NCI-H526 (cell line): Measurements from ENCODE around the gene RAD51B.

Experiments used
- DNase-seq, 2 experiments: peaks; one replicate each; lab custom pipeline; 2025; lab: John Stamatoyannopoulos, UW

The RAD51B gene

GRCh38 chr14:68390741-68391140, 571.2 kb downstream of the RAD51B start:
- no peak for DNase-seq

GRCh38 chr14:68391311-68392014, 571.9 kb downstream of the RAD51B start:
- no peak for DNase-seq

GRCh38 chr14:68392393-68393141, 573.0 kb downstream of the RAD51B start:
- no peak for DNase-seq

DNA sequence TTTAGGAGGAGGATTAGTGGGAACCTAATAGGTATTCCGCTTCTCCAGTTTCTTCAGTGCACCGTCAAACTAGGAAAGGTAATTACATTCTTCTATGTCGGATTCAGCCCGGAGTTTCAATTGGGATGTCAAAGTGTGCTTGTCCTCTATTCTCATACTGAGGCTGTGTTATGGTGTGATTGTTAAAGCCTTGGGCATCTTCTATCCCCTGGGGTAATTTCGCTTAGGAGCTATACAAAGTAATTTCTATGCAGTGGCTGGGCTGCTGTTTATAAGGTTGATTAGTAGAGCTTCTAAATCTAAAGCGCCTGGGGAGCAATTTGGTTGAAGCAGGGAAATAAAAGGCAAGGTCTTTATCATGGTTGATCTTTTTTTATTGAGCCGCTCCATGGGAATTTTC, 573.7 kb downstream of the RAD51B start:
- DNase-seq, result no peak

DNA sequence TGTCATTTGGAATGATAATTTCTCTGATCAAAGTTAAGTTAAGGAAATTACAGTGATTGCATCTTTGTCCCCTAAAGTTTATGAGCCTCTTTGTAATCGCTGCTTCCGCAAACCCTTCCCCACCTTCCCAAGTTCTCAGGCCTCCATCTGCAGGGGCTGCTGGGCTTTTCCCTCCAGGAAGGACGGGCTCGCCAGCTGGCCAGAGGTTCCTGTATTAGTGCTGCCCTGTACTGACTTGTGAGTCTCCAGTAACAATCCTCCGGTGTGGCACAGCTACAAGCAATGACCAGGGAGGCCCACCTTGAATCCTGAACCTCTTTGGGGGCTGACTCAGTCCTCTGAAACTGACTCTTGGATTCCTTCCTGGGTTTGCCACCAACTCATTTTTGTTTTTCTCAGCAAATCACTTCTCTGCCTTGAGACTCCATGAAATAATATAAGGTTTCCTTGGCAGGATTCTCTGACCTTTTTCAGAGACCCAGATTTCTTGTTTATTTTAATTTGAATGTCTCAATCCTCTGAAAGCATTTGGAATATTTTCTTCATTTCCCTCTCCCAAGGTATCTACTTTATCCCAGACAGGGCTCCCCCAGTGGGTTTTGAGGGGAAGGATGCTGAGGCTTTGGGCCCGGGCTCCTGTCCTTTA, 574.7 kb downstream of the RAD51B start:
- DNase-seq, result no peak

DNA sequence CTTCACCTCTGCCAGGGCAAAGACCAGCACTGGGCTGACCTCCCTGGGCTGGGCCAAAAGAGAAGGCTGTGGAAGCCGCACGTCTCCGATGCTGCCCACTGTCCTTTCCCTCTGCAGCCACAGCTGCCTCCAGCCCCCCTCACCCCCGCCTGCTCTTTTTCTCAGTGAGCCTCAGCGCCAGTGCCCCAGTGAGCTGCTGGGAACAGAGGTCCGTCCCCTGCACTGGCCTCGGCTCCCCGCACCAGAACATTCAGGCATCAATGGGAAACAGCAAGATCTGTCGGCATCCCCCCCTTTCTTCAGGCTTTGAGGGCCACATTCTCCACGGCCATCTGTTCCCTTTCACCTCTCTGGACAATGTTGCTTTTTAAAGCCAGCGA, 575.2 kb downstream of the RAD51B start:
- no peak for DNase-seq

DNA sequence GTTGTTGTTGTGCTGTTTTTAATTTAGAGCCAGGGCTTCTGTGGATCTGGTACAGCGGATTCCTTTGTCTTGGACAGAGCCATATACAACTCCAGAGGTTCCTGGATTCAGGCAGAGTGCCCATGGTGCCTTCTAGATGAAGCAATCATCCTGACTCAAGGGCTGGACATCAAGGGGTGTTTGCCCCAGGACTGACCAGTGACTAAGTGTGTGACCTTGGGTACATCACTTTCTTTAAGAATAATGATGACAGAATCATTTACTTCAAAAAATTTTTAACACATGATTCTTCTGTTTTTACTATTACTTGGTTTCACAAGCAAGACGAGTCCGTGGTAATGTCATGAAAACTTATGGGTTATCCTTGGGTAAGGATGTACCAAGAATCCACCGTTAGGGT, 576.0 kb downstream of the RAD51B start:
- no peak for DNase-seq

- DNase-seq, result no peak
Measured at GRCh38 chr14:68396461-68396860, 576.9 kb downstream of the RAD51B start.

DNA sequence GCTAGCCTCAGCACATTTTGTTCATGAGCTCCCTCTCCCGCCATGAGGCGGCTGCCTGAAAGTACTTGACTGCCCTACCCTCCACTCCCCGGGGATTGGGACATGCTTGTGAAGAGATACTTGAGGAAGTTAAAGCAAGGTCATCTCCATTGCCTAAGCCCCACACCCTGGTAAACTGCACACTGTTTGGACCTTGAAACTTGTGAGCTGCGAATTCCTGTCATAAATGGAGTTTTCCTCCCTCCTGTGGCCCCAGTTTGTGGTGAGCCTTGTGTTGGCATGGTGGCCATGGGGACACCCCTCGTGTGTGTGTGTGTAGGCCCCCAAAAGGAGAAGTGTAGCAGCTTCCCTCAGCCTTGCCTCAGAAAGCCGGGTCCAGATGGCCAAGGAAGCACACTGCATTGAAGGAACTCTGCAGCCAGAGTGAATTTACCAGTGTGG, 577.8 kb downstream of the RAD51B start:
- no peak for DNase-seq

- no peak for DNase-seq
Measured at GRCh38 chr14:68397822-68398221, 578.2 kb downstream of the RAD51B start.

DNA sequence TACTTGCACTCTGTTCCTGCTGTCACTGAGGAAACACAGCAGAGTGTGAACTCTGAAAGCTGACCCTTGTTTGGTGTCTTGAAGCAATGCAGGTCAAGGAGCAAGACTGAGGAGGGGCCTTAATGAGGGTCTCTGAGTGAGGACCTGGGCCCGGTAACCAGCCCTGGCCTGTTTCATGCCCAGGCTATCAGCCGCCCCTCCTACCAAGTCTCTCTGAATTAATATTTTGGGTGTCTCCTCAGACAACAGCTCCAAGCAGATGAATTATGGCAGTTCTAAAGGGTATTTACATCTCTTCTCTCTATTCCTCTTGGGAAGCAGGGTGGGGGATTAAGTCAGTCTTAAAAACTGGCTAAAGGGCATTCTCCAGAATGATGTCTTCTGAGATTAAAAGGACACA, 578.8 kb downstream of the RAD51B start:
- DNase-seq, result no peak

- DNase-seq, result no peak
Measured at GRCh38 chr14:68399971-68400370, 580.4 kb downstream of the RAD51B start.

- DNase-seq, result no peak
Measured at GRCh38 chr14:68401317-68401716, 581.7 kb downstream of the RAD51B start.

GRCh38 chr14:68401855-68402254, 582.3 kb downstream of the RAD51B start:
- no peak for DNase-seq

DNA sequence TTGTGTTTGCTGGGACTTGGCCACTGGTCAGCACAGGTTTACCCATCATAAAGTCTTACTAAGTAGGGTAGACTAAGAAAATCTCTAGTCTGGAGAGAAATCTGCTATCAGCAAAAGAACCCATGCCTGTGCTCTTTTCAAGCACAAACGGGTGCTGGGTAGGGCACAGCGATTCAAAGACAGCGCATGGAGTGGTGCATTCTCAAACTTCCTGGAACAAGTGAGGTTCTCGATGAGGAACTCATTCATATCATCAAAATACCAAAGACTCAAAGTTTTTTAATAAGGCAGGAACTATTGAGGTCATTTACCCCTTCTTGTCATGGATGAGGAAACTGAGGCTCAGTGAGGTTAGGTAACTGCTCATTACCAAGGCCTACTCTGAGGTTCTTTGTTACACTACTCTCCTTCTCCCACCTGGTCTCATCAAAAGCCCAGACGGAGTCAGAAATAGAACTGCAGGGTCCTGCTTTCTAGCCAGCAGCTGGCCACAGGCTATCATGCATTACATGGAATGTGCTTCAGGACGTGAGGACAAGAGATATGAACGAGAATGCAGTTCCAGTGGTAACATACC, 583.0 kb downstream of the RAD51B start:
- DNase-seq, result no peak

- no peak for DNase-seq
Measured at GRCh38 chr14:68403191-68404145, 583.9 kb downstream of the RAD51B start.

DNA sequence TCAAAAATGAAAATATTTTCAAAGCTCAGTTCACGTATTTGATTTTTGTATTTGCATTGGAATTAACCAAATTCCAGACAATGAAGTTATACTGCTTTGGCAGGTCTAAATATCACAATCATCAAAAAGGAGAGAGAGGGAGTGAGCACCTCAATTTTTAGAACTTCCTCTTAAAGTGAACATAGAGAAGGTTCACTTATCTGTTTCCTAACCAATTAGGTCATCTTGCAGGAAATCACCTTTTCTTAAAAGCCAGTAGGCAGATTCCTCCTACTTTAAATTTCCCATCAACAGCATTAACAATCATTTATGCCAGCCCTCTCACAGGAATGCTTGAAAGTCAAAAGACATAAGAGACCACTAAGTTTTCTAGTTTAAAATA, 584.6 kb downstream of the RAD51B start:
- DNase-seq, result no peak

DNA sequence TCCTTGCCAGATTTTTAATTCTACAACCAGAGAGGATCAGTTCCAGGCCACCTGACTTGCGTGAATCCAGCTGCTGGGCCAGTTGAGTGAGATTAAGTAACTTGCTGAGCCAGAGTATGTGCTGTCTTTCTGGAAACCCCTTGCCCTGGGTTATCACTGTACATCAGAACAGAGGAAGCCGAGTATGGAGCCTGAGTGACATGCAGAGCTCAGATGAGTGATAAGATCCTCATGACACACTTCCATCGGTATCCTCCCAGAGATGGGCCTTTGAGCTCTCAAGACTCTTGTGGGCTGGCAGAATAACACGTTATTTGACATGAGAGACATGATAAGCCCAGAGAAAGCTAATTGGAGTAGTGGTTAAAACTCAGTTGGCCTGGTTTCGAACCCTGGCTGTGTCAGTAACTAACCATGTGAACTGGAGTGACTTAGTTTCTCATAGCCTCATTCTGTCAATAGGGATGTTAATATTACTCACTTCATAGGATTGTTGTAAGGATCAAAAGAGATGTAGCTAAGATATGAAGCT, 585.1 kb downstream of the RAD51B start:
- DNase-seq, result no peak

- no peak for DNase-seq
Measured at GRCh38 chr14:68405961-68406360, 586.4 kb downstream of the RAD51B start.

GRCh38 chr14:68407285-68407684, 587.7 kb downstream of the RAD51B start:
- no peak for DNase-seq

DNA sequence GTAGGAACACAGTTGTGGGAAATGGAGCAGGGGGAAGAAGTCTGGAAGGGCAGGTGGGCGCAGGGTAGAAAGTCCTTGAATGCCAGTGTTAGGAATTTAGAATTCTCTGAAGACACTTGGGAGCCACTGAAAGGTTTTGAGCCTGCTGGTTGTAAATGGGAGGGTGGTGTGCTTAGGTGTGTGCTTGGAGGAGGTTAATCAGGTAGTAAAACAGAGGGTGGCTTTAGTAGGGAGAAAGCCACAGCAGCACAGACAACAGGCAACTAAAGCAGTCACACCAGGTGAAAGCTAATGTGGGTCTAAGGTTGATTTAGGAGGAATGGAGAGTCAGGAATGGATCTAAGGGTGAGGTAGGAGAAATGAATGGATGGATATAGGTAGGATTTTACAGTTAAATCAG, 588.2 kb downstream of the RAD51B start:
- DNase-seq, result no peak
